Measurements from ENCODE around the gene EXOSC3. TPM values are rescaled to one million over a fixed set of nuclear protein-coding genes. Genes with fewer than 3 reads are reported as not detected.

Gene EXOSC3
- 71.9 to 82.6 TPM (median 80.3 TPM) in 5 replicates for total RNA-seq (2022; extraction: Qiagen RNA extraction)

DNA sequence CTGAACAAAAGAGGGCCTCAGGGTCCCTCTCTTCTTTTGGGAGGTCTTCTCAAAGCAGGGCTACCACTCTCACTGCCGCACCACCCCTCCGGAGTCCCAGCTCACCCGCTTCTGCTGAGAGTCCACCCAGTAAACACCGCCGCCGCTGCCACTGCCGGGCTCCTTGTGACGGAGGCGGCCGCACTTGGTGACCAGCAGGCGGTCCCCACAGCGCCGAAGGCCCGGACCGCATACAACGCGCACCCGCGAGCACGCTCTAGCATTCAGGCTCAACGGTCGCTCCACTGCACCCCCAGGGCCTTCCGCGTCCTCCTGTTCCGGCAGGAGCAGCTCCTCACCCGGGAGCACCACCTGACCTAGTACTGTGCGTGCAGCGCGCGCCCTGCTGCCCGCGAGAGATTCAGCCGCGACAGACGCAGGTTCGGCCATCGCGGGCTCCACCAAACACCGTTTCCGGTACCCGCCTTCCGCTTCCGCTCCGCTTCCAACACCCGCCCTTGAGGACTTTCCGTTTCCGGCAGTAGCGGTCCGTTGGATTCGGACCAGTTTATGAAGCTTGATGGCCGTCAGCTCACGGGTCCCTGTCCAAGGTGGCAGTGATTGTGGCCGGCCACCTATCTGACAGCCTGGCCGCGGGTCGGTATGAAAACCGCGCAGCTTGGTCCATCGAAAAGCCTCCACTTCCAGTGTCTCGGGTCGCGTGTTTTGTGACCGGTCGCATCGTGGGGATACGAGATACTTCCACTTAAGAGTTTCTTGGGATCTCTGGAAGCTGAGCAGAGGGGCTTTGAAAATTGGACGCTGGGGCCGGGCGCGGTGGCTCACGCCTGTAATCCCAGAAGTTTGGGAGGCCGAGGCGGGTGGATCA is at the start of gene EXOSC3:
Gene EXOSC3, minus strand, starts transcription at position 449 of the 868 bp plus-strand sequence. Its CDS starts 20 bp downstream, at position 429.

GRCh38 chr9:37800631-37801286 is 15.9 kb upstream of the EXOSC3 start, which contains the start of gene DCAF10:
TSS of gene DCAF10 (plus strand) at chr9:37800797. CDS start at chr9:37800867, 70 bp downstream.

GRCh38 chr9:37753489-37754190 is 31.2 kb downstream of the EXOSC3 start, which contains the start of gene TRMT10B:
TSS of gene TRMT10B (plus strand) at chr9:37753805. CDS start at chr9:37761932, 8,127 bp downstream.

Other genes starting within 250 kb of the EXOSC3 start
- 6.0 to 8.0 TPM (median 7.2 TPM) in 5 replicates for gene FBXO10, start 208.7 kb downstream of the EXOSC3 start, total RNA-seq (2022; extraction: Qiagen RNA extraction)
- 301 to 345 TPM (median 322 TPM) in 5 replicates for gene TOMM5, start 192.5 kb downstream of the EXOSC3 start, total RNA-seq (2022; extraction: Qiagen RNA extraction)
- gene FRMPD1, start 134.1 kb downstream of the EXOSC3 start, total RNA-seq (2022; extraction: Qiagen RNA extraction): 0.03 to 0.07 TPM (median 0.06 TPM) in 5 replicates
- gene TRMT10B, start 31.3 kb downstream of the EXOSC3 start, total RNA-seq (2022; extraction: Qiagen RNA extraction): 4.6 to 5.8 TPM (median 5.3 TPM) in 5 replicates
- 12.2 to 15.0 TPM (median 12.8 TPM) in 5 replicates for gene DCAF10, start 15.7 kb upstream of the EXOSC3 start, total RNA-seq (2022; extraction: Qiagen RNA extraction)
- gene SLC25A51, start 119.1 kb upstream of the EXOSC3 start, total RNA-seq (2022; extraction: Qiagen RNA extraction): 19.8 to 25.5 TPM (median 23.9 TPM) in 5 replicates